Adrenal gland (tissue), 12 donors: ENCODE results near the gene ROS1. TPM values are rescaled to one million over a fixed set of nuclear protein-coding genes. Genes with fewer than 3 reads are reported as not detected.
"Not testable (repeated sequence)": the region's sequence is repeated elsewhere in the genome, so short reads cannot be mapped to it uniquely, and the experiment has no call there.

Experiments
- DNase-seq, 7 donors: peaks; one replicate each; pipeline ENCODE4 v3.0.0-alpha.2; 2019 to 2020
- H3K27ac ChIP-seq, 5 donors: fragments of 200-600 bp; sonication (generic) in 4 of 5; 1 replicate in 3 of 5; 2 replicates in 2 of 5; pipeline versions ENCODE4 v1.5.1 to v1.8.0; 2016 to 2020; ENCODE audit warnings: mild to moderate bottlenecking in 1 of 5
- H3K27me3 ChIP-seq: fragments of 200-600 bp; 2 replicates; pipeline ENCODE4 v1.8.0; 2021
- H3K36me3 ChIP-seq, 2 donors: fragments of 200-600 bp; replicated peaks in 1 of 2; 1 replicate in 1 of 2; 2 replicates in 1 of 2; pipeline versions ENCODE4 v1.5.1 to v1.8.0; 2018 to 2022
- H3K4me1 ChIP-seq, 2 donors: fragments of 200-600 bp; replicated peaks in 1 of 2; 1 replicate in 1 of 2; 2 replicates in 1 of 2; pipeline versions ENCODE4 v1.5.1 to v1.8.0; 2018 to 2021
- H3K4me3 ChIP-seq, 4 donors: fragments of 200-600 bp; sonication (generic) in 3 of 4; one replicate each; pipeline ENCODE4 v1.5.1; 2016 to 2018
- H3K9me3 ChIP-seq, 3 donors: fragments of 200-600 bp; sonication (generic) in 1 of 3; replicated peaks in 1 of 3; 1 replicate in 2 of 3; 2 replicates in 1 of 3; pipeline versions ENCODE4 v1.5.1 to v1.8.0; 2016 to 2021
- POLR2A ChIP-seq, 2 donors: fragments of 450-650 bp; IDR thresholded peaks; one replicate each; pipeline ENCODE4 v1.6.1; 2017; ENCODE audit warnings: antibody characterized with exemption in 2 of 2, mild to moderate bottlenecking in 2 of 2, moderate library complexity in 1 of 2
- WGBS, 4 donors: extraction: QIAGEN DNeasy Blood & Tissue Kit in 2 of 4; methylation state at CpG; one replicate each; pipeline versions ENCODE4 v1.1.5 to v1.1.7; 2013 to 2017; 5-methylcytosine and 5-hydroxymethylcytosine counted together
- intact Hi-C, 2 donors: fragments of 100-400 bp; cut with DNase I; formaldehyde crosslinking; loops; one replicate each; pipeline versions ENCODE4 v1.14.1 to v1.15.0; 2022 to 2023
- polyA plus RNA-seq, 3 donors: library from polyadenylated mRNA; stranded (reverse); fragments of 200-250 nt in 2 of 3; fragments of 350-450 nt in 1 of 3; fragmentation: Illumina TruSeq in 1 of 3; extraction: RNeasy Lipid Tissue Mini Kit (QIAGEN cat#74804) in 1 of 3; gene quantifications; one replicate each; pipeline ENCODE4 v1.2.3, GENCODE V29; 2013 to 2014
- total RNA-seq, 9 donors: library from RNA; depleted of rRNA in 4 of 9; stranded (reverse); fragments of >200 nt in 4 of 9; fragments of 120-200 nt in 1 of 9; fragmentation: NEBNext Ultra II Directional in 1 of 9; extraction: Animal tissue kit (Norgen Biotek cat#: 25700) in 1 of 9; gene quantifications; one replicate each; pipeline versions ENCODE4 v1.1.0 to v1.2.4, GENCODE V29; 2013 to 2023
- TF ChIP-seq, protein P1 (sequence below), 6 experiments: fragments of 450-650 bp in 4 of 6; fragments of 200-600 bp in 2 of 6; sonication (generic) in 1 of 6; IDR thresholded peaks; 1 replicate in 5 of 6; 2 replicates in 1 of 6; pipeline versions ENCODE4 v1.5.1 to v1.8.0; 2016 to 2021; ENCODE audit warnings: antibody characterized with exemption in 6 of 6, mild to moderate bottlenecking in 2 of 6, moderate library complexity in 1 of 6
- donor health status: healthy with polysubstance abuse.
- donor health status: Bipolar disorder and iron deficiency.
- donor health status: DM: yes; HTN: yes; CAD: no.
- donor health status: DM: no; HTN: no; CAD: no.
- donor health status: DM: no; HTN: no; CAD: no.
- donor health status: DM: yes; HTN: yes; CAD: no.

Gene ROS1
- total and polyA plus RNA-seq, 12 donors: under 0.01 to 0.11 (median 0.08) TPM; not detected in 9

DNA sequence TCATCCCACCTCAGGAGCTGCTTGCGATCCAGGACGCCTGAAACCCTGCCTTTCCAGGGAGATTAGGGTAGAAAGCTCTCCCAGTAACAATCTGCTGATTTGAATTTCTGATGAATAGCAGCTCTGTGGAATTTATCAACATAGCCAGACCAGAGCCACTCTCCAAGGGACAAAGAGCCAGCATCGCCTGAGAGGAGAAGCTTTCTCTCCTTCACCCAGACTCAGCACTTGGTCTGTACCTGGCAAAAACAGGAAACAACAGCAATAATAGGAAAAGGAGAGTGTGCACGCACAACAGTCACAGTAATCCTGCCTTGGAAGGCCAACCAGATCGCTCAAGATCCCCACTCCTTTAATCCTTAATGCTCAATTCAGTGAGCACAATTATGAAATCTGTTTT, 22.3 kb upstream of the ROS1 start:
- intact Hi-C loops: loop anchor here (5.0 kb wide), 2 partner anchors 109 to 159 kb away; no protein-coding TSS in a partner anchor
- 52 to 62% (median 54%) methylated on average over 5 of the region's 5 CpGs for WGBS, 4 donors

DNA sequence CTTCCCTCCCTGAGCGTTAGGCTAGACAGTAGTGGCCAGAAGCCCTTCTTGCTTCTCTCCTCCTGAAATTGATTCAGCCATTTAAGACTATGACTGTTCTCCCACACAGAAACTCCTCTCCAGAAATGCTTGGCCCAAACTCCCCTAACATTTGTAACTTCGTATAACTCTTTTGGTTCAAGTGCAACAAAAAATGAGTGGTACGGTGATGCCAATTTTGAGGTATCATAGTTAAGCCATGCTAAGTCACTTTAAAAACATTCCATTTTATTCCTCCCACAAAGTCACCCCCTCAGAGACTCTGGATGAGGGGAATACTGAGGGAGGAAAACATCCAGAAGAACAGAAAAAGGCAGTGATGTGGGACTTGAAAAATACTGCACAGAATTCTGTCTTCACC, 21.1 kb upstream of the ROS1 start:
- WGBS, 4 donors: 57 to 83% (median 76%) methylated on average over 3 of the region's 3 CpGs
- H3K9me3 ChIP-seq: no peaks in the 10 kb centered on the region
- intact Hi-C loops: loop anchor here (5.0 kb wide), 2 partner anchors 110 to 160 kb away; no protein-coding TSS in a partner anchor
- H3K36me3 ChIP-seq: no peaks in the 10 kb centered on the region
- no peak overlapping the region for H3K4me3 ChIP-seq
- H3K27ac ChIP-seq: no peak overlapping the region
- no peaks in the 10 kb centered on the region for H3K4me1 ChIP-seq
- H3K27me3 ChIP-seq: peaks cover 6% of the 10 kb centered on the region
- DNase-seq: no peak
- TF ChIP-seq, protein P1, sequence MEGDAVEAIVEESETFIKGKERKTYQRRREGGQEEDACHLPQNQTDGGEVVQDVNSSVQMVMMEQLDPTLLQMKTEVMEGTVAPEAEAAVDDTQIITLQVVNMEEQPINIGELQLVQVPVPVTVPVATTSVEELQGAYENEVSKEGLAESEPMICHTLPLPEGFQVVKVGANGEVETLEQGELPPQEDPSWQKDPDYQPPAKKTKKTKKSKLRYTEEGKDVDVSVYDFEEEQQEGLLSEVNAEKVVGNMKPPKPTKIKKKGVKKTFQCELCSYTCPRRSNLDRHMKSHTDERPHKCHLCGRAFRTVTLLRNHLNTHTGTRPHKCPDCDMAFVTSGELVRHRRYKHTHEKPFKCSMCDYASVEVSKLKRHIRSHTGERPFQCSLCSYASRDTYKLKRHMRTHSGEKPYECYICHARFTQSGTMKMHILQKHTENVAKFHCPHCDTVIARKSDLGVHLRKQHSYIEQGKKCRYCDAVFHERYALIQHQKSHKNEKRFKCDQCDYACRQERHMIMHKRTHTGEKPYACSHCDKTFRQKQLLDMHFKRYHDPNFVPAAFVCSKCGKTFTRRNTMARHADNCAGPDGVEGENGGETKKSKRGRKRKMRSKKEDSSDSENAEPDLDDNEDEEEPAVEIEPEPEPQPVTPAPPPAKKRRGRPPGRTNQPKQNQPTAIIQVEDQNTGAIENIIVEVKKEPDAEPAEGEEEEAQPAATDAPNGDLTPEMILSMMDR (IDR thresholded peaks at IDR 0.05): no peak

More for the DNA sequence above, 22.3 kb upstream of the ROS1 start:
- no peak overlapping the region for H3K27ac ChIP-seq
- TF ChIP-seq, protein P1 (IDR thresholded peaks at IDR 0.05): no peak
- no peak for TF ChIP-seq POLR2A (IDR thresholded peaks at IDR 0.05)
- no peak overlapping the region for H3K4me3 ChIP-seq
- H3K36me3 ChIP-seq: no peaks in the 10 kb centered on the region
- peaks cover 6% of the 10 kb centered on the region for H3K27me3 ChIP-seq
- no peaks in the 10 kb centered on the region for H3K9me3 ChIP-seq
- no peak for DNase-seq
- H3K4me1 ChIP-seq: no peaks in the 10 kb centered on the region

DNA sequence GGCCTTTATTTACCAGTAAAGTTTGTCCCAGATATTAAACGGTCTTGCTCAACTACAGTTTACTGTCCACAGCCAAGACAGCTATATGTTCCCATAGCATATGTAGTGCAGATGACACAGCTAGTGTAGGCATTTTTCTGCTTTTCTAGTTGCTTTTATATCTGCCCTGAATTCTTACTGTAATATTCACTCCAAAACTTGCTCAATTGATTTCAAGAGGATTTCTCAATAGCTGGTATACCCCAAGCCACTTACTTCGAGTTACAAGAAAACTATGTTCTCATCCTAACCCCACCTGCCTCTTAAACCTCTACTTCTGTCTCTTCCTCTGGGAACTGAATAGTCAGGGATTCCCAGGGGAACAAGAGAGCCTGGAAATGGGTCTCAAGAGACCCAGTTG, 18.9 kb upstream of the ROS1 start:
- H3K4me3 ChIP-seq: no peak overlapping the region
- H3K9me3 ChIP-seq: no peaks in the 10 kb centered on the region
- DNase-seq: no peak
- 56 to 75% (median 68%) methylated on average over 2 of the region's 2 CpGs for WGBS, 4 donors
- no peak overlapping the region for H3K27ac ChIP-seq
- intact Hi-C loops: no loop called here
- peaks cover 5% of the 10 kb centered on the region for H3K27me3 ChIP-seq
- H3K4me1 ChIP-seq: no peaks in the 10 kb centered on the region
- no peak for TF ChIP-seq POLR2A (IDR thresholded peaks at IDR 0.05)
- no peaks in the 10 kb centered on the region for H3K36me3 ChIP-seq

DNA sequence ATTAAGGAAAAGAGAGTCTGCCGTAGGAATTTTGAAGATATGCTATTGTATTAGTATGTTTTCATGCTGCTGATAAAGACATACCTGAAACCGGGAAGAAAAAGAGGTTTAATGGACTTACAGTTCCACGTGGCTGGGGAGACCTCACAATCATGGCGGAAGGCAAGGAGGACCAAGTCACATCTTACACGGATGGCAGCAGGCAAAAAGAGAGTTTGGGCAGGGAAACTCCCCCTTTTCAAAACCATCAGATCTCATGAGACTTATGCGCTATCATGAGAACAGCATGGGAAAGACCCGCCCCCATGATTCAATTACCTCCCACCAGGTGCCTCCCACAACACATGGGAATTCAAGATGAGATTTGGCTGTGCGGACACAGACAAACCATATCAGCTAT, 16.6 kb upstream of the ROS1 start:
- H3K27me3 ChIP-seq, DNase-seq, H3K4me3 ChIP-seq, H3K4me1 ChIP-seq, H3K9me3 ChIP-seq, H3K27ac ChIP-seq, intact Hi-C loops, H3K36me3 ChIP-seq: not testable (repeated sequence)
- 79 to 87% (median 83%) methylated on average over 8 of the region's 8 CpGs for WGBS, 4 donors

DNA sequence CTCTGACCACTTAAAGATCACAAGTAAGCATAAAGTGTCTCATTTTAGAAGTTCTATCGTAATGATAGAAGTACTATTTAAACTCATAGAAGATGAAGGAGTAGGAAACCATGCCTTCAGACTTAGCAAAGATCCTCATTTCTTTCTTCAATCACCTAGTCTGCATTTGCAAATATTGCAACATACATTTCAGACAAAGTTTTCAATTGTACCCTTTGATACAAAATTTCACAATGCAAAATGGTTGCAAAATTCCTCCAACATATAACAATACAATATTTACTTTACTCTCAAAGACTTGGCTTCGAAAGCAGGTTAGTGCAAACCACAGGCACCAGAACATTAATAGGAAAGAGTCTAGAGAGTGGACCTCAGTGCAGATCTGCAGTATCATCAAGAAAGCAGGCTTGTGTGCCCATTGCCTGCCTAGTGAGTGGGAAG, 16.1 kb upstream of the ROS1 start:
- TF ChIP-seq, protein P1 (IDR thresholded peaks at IDR 0.05): no peak
- WGBS, 4 donors: 63 to 79% (median 72%) methylated on average over 2 of the region's 2 CpGs
- Histone ChIP-seq H3K27ac (no peak overlapping the region), H3K4me3 (no peak overlapping the region), H3K9me3 (no peaks in the 10 kb centered on the region), H3K36me3 (no peaks in the 10 kb centered on the region), H3K4me1 (no peaks in the 10 kb centered on the region), H3K27me3 (no peaks in the 10 kb centered on the region)
- DNase-seq: no peak
- intact Hi-C loops: no loop called here
